ENCODE results near the gene GPX5. TPM values are rescaled to one million over a fixed set of nuclear protein-coding genes. Genes with fewer than 3 reads are reported as not detected.

The GPX5 gene, protein sequence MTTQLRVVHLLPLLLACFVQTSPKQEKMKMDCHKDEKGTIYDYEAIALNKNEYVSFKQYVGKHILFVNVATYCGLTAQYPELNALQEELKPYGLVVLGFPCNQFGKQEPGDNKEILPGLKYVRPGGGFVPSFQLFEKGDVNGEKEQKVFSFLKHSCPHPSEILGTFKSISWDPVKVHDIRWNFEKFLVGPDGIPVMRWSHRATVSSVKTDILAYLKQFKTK
- polyA plus RNA-seq (ENCODE audit: low read depth in 6 of 6): not detected

DNA sequence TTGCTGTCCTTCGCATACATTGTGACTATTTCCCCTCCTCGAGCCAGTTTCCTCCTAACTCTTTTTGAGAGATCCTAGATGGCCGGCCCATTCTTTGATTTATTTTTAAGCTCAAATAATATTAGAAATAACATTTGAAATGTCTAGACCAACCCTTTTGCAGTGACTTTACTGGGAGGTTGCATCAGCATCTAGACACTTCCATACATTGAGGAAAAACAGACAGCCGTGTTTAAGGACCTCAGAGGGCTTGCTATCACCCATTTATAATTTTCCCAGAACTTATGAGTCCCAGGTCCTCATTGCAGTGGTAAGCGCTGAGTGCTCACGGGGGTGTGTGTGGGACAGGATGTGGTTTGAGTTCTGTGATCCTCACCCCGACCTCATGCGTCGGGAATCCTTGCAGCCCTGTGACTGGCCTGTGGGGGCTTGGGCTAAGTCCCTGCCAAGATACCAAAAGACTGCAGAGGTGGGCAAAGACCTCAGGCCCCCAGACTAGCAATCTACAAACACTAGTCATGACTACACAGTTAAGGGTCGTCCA lies at the start of gene GPX5:
Gene GPX5, plus strand, starts transcription at position 386 of the 544 bp plus-strand sequence. Its CDS starts 133 bp downstream, at position 519.
- no peaks in the 10 kb centered on the region for H3K4me1 Mint-ChIP-seq
- DNase-seq (no peak), ATAC-seq (ENCODE audit: low read depth in 2 of 2) (no peak)
- no peak within 1 kb of the TSS for H3K27ac Mint-ChIP-seq
- peaks cover 0 to 7% (median 0%) of the 10 kb centered on the region in 7 donors for H3K9me3 Mint-ChIP-seq
- H3K27me3 Mint-ChIP-seq: peaks cover 48 to 80% (median 53%) of the 10 kb centered on the region in 3 donors
- no peaks in the 10 kb centered on the region for H3K36me3 Mint-ChIP-seq
- H3K4me3 Mint-ChIP-seq: no peak within 1 kb of the TSS

- DNase-seq (no peak), ATAC-seq (ENCODE audit: low read depth in 2 of 2) (no peak)
- H3K36me3 Mint-ChIP-seq: peaks cover 0 to 7% of the 10 kb centered on the region in 2 donors
- no peak overlapping the region for H3K4me3 Mint-ChIP-seq
- peaks cover 0 to 9% (median 5%) of the 10 kb centered on the region in 7 donors for H3K9me3 Mint-ChIP-seq
- H3K27ac Mint-ChIP-seq: no peak overlapping the region
- peaks cover 59 to 80% (median 72%) of the 10 kb centered on the region in 3 donors for H3K27me3 Mint-ChIP-seq
- peaks cover 0 to 4% (median 0%) of the 10 kb centered on the region in 3 donors for H3K4me1 Mint-ChIP-seq
These were observed 47.2 kb upstream of the GPX5 start for GRCh38 chr6:28478518-28478917.

DNA sequence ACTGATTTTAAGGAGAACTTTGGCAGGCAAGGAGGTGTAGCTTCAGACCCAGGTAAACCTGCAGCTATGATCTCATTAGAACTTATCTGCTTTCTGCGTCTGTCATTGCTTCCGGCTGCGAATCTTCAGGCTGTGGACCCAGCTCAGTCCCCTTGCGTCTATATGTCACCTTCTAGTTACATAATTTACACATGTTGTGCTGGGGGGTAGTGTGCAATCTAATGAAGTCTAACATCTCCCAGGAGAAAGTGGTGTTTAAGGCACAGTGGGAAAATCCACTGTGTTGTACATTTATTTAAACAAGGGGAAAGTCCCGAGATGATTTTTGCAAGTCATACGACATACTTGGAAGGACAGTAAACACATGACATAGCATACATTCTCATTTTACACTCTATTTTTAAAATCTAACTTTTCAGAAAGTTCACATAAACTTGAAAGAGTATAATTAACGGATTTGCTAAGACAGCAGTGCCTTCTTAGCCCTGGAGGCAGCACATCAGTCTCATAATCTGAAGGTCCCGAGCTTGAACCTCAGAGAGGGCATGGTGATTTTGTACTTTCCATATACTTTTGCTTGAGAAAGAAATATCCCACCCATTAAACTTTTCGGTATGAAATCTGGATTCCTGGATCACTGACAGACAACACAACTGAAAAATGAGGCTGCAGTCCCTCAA lies 45.3 kb upstream of the GPX5 start:
- H3K27me3 Mint-ChIP-seq: peaks cover 59 to 75% (median 73%) of the 10 kb centered on the region in 3 donors

GRCh38 chr6:28485482-28485881 lies 40.2 kb upstream of the GPX5 start:
- H3K27ac Mint-ChIP-seq: no peak overlapping the region
- H3K4me3 Mint-ChIP-seq: no peak overlapping the region
- peaks cover 0 to 9% of the 10 kb centered on the region in 2 donors for H3K36me3 Mint-ChIP-seq
- ATAC-seq (ENCODE audit: low read depth in 2 of 2) (no peak), DNase-seq (no peak)
- peaks cover 9 to 16% (median 13%) of the 10 kb centered on the region in 3 donors for H3K4me1 Mint-ChIP-seq
- H3K27me3 Mint-ChIP-seq: peaks cover 59 to 77% (median 76%) of the 10 kb centered on the region in 3 donors
- peaks cover 3 to 31% (median 6%) of the 10 kb centered on the region in 7 donors for H3K9me3 Mint-ChIP-seq

More for the DNA sequence above, 45.3 kb upstream of the GPX5 start:
- ATAC-seq (ENCODE audit: low read depth in 2 of 2): no peak
- no peak for DNase-seq
- H3K9me3 Mint-ChIP-seq: peaks cover 2 to 15% (median 8%) of the 10 kb centered on the region in 7 donors
- H3K36me3 Mint-ChIP-seq: peaks cover 0 to 13% of the 10 kb centered on the region in 2 donors
- peaks cover 0 to 4% (median 0%) of the 10 kb centered on the region in 3 donors for H3K4me1 Mint-ChIP-seq
- no peak overlapping the region for H3K27ac Mint-ChIP-seq
- H3K4me3 Mint-ChIP-seq: peak overlapping the region in 1 of 8 donors; percentile 27

DNA sequence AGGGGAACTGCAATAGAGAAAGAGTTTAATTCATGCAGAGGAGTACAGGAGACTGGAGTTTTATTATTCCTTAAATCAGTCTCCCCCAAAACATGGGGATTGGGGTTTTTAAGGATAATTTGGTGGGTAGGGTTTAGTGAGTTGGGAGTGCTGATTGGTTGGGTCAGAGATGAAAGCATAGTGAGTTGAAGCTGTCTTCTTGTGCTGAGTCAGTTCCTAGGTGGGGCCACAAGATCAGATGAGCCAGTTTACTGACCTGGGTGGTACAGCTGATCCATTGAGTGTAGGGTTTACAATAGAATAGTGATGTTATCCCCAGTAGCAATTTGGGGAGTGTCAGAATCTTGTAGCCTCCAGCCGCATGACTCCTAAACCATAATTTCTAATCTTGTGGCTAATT lies 39.1 kb upstream of the GPX5 start:
- DNase-seq: no peak
- ATAC-seq (ENCODE audit: low read depth in 2 of 2): no peak
- peaks cover 0 to 9% of the 10 kb centered on the region in 2 donors for H3K36me3 Mint-ChIP-seq
- H3K9me3 Mint-ChIP-seq: peaks cover 3 to 31% (median 6%) of the 10 kb centered on the region in 7 donors
- no peak overlapping the region for H3K27ac Mint-ChIP-seq
- no peak overlapping the region for H3K4me3 Mint-ChIP-seq
- peaks cover 12 to 23% (median 17%) of the 10 kb centered on the region in 3 donors for H3K4me1 Mint-ChIP-seq
- peaks cover 58 to 76% (median 72%) of the 10 kb centered on the region in 3 donors for H3K27me3 Mint-ChIP-seq

GRCh38 chr6:28486988-28487742 lies 38.5 kb upstream of the GPX5 start:
- peaks cover 0 to 9% of the 10 kb centered on the region in 2 donors for H3K36me3 Mint-ChIP-seq
- DNase-seq (no peak), ATAC-seq (ENCODE audit: low read depth in 2 of 2) (no peak)
- H3K4me1 Mint-ChIP-seq: peaks cover 17 to 23% (median 23%) of the 10 kb centered on the region in 3 donors
- H3K9me3 Mint-ChIP-seq: peaks cover 3 to 26% (median 6%) of the 10 kb centered on the region in 7 donors
- H3K4me3 Mint-ChIP-seq: no peak overlapping the region
- H3K27ac Mint-ChIP-seq: no peak overlapping the region
- H3K27me3 Mint-ChIP-seq: peaks cover 59 to 76% (median 72%) of the 10 kb centered on the region in 3 donors

GRCh38 chr6:28488916-28489365 lies 36.7 kb upstream of the GPX5 start:
- peaks cover 65 to 82% (median 75%) of the 10 kb centered on the region in 3 donors for H3K27me3 Mint-ChIP-seq
- H3K27ac Mint-ChIP-seq: peak overlapping the region in 1 of 6 donors; percentile 19
- peak overlapping the region in 5 of 8 donors; percentile 45 to 85 (median 73) for H3K4me3 Mint-ChIP-seq
- ATAC-seq (ENCODE audit: low read depth in 2 of 2) (no peak), DNase-seq (no peak)
- H3K36me3 Mint-ChIP-seq: peaks cover 0 to 9% of the 10 kb centered on the region in 2 donors
- peaks cover 17 to 23% (median 23%) of the 10 kb centered on the region in 3 donors for H3K4me1 Mint-ChIP-seq
- peaks cover 1 to 24% (median 5%) of the 10 kb centered on the region in 7 donors for H3K9me3 Mint-ChIP-seq

- DNase-seq (no peak), ATAC-seq (ENCODE audit: low read depth in 2 of 2) (peak in 1 of 2 donors; percentile 55)
- Mint-ChIP-seq H3K27me3 (peaks cover 67 to 88% (median 77%) of the 10 kb centered on the region in 3 donors), H3K9me3 (peaks cover 1 to 24% (median 5%) of the 10 kb centered on the region in 7 donors), H3K36me3 (peaks cover 0 to 9% of the 10 kb centered on the region in 2 donors), H3K27ac (peak overlapping the region in 3 of 6 donors; percentile 19 to 39 (median 33)), H3K4me3 (peak overlapping the region; percentile 25 to 85 (median 68)), H3K4me1 (peaks cover 17 to 23% (median 23%) of the 10 kb centered on the region in 3 donors)
These were observed 36.1 kb upstream of the GPX5 start for GRCh38 chr6:28489366-28490204.

GRCh38 chr6:28490205-28490890 lies 35.3 kb upstream of the GPX5 start:
- DNase-seq (no peak), ATAC-seq (ENCODE audit: low read depth in 2 of 2) (no peak)
- peaks cover 0 to 17% (median 2%) of the 10 kb centered on the region in 7 donors for H3K9me3 Mint-ChIP-seq
- peak overlapping the region; percentile 17 to 85 (median 62) for H3K4me3 Mint-ChIP-seq
- H3K27ac Mint-ChIP-seq: no peak overlapping the region
- peaks cover 66 to 83% (median 73%) of the 10 kb centered on the region in 3 donors for H3K27me3 Mint-ChIP-seq
- H3K4me1 Mint-ChIP-seq: peaks cover 17 to 23% (median 23%) of the 10 kb centered on the region in 3 donors
- peaks cover 0 to 3% of the 10 kb centered on the region in 2 donors for H3K36me3 Mint-ChIP-seq

DNA sequence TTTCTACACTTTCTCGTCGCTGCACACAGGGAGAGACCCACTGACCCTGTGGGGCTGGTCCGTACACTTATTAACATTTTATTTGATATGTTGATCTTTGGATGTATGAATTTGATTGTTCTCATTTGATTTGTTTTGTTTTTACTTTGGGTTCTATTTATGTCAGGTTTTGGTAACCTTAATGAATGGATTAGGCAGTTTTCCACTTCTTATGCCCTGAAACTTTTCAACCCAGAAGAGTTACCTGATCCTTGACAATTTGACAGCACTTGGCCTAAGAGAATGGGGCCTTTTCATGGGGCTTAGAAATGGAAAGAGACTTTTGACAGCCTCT lies 33.7 kb upstream of the GPX5 start:
- ATAC-seq (ENCODE audit: low read depth in 2 of 2): no peak
- no peak for DNase-seq
- Mint-ChIP-seq H3K4me1 (peaks cover 17 to 23% (median 23%) of the 10 kb centered on the region in 3 donors), H3K27me3 (peaks cover 64 to 83% (median 72%) of the 10 kb centered on the region in 3 donors), H3K9me3 (peaks cover 0 to 4% (median 0%) of the 10 kb centered on the region in 7 donors), H3K4me3 (no peak overlapping the region), H3K36me3 (no peaks in the 10 kb centered on the region), H3K27ac (no peak overlapping the region)

- H3K4me3 Mint-ChIP-seq: no peak overlapping the region
- peak overlapping the region in 1 of 6 donors; percentile 17 for H3K27ac Mint-ChIP-seq
- H3K4me1 Mint-ChIP-seq: peaks cover 2 to 7% (median 6%) of the 10 kb centered on the region in 3 donors
- peaks cover 55 to 76% (median 62%) of the 10 kb centered on the region in 3 donors for H3K27me3 Mint-ChIP-seq
- no peak for DNase-seq
- no peak for ATAC-seq (ENCODE audit: low read depth in 2 of 2)
- H3K9me3 Mint-ChIP-seq: peaks cover 0 to 2% (median 0%) of the 10 kb centered on the region in 7 donors
- H3K36me3 Mint-ChIP-seq: no peaks in the 10 kb centered on the region
These were observed 29.4 kb upstream of the GPX5 start for GRCh38 chr6:28496099-28496779.

Measured in naive B cell (primary cell).